LNCAP (cell line): ENCODE results near the gene PRKAB1.

Source experiments
- TF ChIP-seq, protein P1 (sequence below): fragments of 450-650 bp; IDR thresholded peaks from 2 replicates; pipeline ENCODE4 v1.5.1; 2017; ENCODE audit warnings: mild to moderate bottlenecking

Gene PRKAB1

GRCh38 chr12:119666900-119667576 is 895 bp upstream of the PRKAB1 start:
- TF ChIP-seq, protein P1, sequence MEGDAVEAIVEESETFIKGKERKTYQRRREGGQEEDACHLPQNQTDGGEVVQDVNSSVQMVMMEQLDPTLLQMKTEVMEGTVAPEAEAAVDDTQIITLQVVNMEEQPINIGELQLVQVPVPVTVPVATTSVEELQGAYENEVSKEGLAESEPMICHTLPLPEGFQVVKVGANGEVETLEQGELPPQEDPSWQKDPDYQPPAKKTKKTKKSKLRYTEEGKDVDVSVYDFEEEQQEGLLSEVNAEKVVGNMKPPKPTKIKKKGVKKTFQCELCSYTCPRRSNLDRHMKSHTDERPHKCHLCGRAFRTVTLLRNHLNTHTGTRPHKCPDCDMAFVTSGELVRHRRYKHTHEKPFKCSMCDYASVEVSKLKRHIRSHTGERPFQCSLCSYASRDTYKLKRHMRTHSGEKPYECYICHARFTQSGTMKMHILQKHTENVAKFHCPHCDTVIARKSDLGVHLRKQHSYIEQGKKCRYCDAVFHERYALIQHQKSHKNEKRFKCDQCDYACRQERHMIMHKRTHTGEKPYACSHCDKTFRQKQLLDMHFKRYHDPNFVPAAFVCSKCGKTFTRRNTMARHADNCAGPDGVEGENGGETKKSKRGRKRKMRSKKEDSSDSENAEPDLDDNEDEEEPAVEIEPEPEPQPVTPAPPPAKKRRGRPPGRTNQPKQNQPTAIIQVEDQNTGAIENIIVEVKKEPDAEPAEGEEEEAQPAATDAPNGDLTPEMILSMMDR: no peak

- TF ChIP-seq, protein P1: no peak
Measured at GRCh38 chr12:119668324-119668841, 450 bp downstream of the PRKAB1 start.

- TF ChIP-seq, protein P1: no peak
Measured at GRCh38 chr12:119669744-119670472, 2.0 kb downstream of the PRKAB1 start.

- TF ChIP-seq, protein P1: no peak
Measured at GRCh38 chr12:119671070-119671469, 3.1 kb downstream of the PRKAB1 start.

DNA sequence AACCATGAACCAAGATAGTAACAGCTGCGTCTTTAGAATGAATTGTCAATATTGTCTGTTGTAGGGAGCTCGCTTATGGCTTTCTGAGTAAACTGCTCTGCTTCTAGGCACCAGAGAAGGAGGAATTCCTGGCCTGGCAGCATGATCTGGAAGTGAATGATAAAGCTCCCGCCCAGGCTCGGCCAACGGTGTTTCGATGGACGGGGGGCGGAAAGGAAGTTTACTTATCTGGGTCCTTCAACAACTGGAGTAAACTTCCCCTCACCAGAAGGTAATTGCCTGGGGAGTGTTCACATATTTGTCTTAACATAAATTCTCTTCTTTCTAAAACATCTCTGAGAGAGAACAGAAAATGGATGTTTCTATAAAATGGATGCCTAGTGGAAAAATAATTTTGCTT is 4.3 kb downstream of the PRKAB1 start:
- TF ChIP-seq, protein P1: no peak

GRCh38 chr12:119673634-119674033 is 5.7 kb downstream of the PRKAB1 start:
- TF ChIP-seq, protein P1: no peak

- TF ChIP-seq, protein P1: no peak
Measured at GRCh38 chr12:119674560-119674959, 6.6 kb downstream of the PRKAB1 start.
